Smooth muscle cell of the brain vasculature (primary cell): ENCODE data around the gene TEX55.
A peak's percentile ranks its signal among the peaks of the same experiment; 100 is the strongest.
"Not testable (repeated sequence)": the region's sequence is repeated elsewhere in the genome, so short reads cannot be mapped to it uniquely, and the experiment has no call there.

Experiments used
- DNase-seq: peaks from one replicate; pipeline ENCODE4 v3.0.0-alpha.2; 2012; ENCODE audit warnings: low read depth, low spot score

Gene TEX55

GRCh38 chr3:119145500-119146167 lies at the start of gene TEX55:
TSS of gene TEX55 (plus strand) at chr3:119146165. CDS start at chr3:119146190, 25 bp downstream.
- DNase-seq, result no peak

GRCh38 chr3:119098003-119098402 lies 48.0 kb upstream of the TEX55 start:
- DNase-seq, result no peak

- DNase-seq, result peak; percentile 9
Observed at GRCh38 chr3:119098619-119099222, 47.2 kb upstream of the TEX55 start.

GRCh38 chr3:119099785-119100184 lies 46.2 kb upstream of the TEX55 start:
- DNase-seq, result no peak

GRCh38 chr3:119104031-119104430 lies 41.9 kb upstream of the TEX55 start:
- DNase-seq, result no peak

GRCh38 chr3:119118330-119118729 lies 27.6 kb upstream of the TEX55 start:
- DNase-seq, result not testable (repeated sequence)

- no peak for DNase-seq
Observed at GRCh38 chr3:119120480-119120879, 25.5 kb upstream of the TEX55 start.

GRCh38 chr3:119122350-119122749 lies 23.6 kb upstream of the TEX55 start:
- DNase-seq, result no peak

GRCh38 chr3:119125342-119125741 lies 20.6 kb upstream of the TEX55 start:
- DNase-seq, result no peak

GRCh38 chr3:119125742-119126504 lies 20.0 kb upstream of the TEX55 start:
- DNase-seq, result no peak

GRCh38 chr3:119130291-119130690 lies 15.7 kb upstream of the TEX55 start:
- DNase-seq, result not testable (repeated sequence)

- not testable (repeated sequence) for DNase-seq
Observed at GRCh38 chr3:119132291-119132690, 13.7 kb upstream of the TEX55 start.

- DNase-seq, result not testable (repeated sequence)
Observed at GRCh38 chr3:119139360-119139759, 6.6 kb upstream of the TEX55 start.

- no peak for DNase-seq
Observed at GRCh38 chr3:119140466-119140865, 5.5 kb upstream of the TEX55 start.

GRCh38 chr3:119145128-119145499 lies 851 bp upstream of the TEX55 start:
- DNase-seq, result no peak

- no peak for DNase-seq
Observed at GRCh38 chr3:119146578-119147375, 812 bp downstream of the TEX55 start.

- DNase-seq, result no peak
Observed at GRCh38 chr3:119147494-119147893, 1.5 kb downstream of the TEX55 start.

- no peak for DNase-seq
Observed at GRCh38 chr3:119148493-119149180, 2.7 kb downstream of the TEX55 start.

- no peak for DNase-seq
Observed at GRCh38 chr3:119149484-119149883, 3.5 kb downstream of the TEX55 start.

- DNase-seq, result no peak
Observed at GRCh38 chr3:119156868-119157267, 10.9 kb downstream of the TEX55 start.

GRCh38 chr3:119157971-119158370 lies 12.0 kb downstream of the TEX55 start:
- DNase-seq, result no peak
